CD14-positive monocyte (primary cell): ENCODE data around the gene EPHB2. TPM values are rescaled to one million over a fixed set of nuclear protein-coding genes. Genes with fewer than 3 reads are reported as not detected.
A peak's percentile ranks its signal among the peaks of the same experiment; 100 is the strongest.

Source experiments
- DNase-seq, 3 donors: peaks; one replicate each; pipeline ENCODE4 v3.0.0-alpha.2; 2011 to 2022
- H2AFZ ChIP-seq: 2 replicates; pipeline ENCODE4 v1.6.0; 2012; ENCODE audit warnings: mild to moderate bottlenecking, low read depth, low read length, inconsistent platforms; ENCODE audit not compliant: insufficient read depth, poor library complexity, severe bottlenecking
- H3K27ac ChIP-seq, 2 donors: 1 replicate in 1 of 2; 2 replicates in 1 of 2; pipeline ENCODE4 v1.5.1; 2012 to 2013; ENCODE audit warnings: low read length in 2 of 2, control low read depth in 1 of 2, inconsistent platforms in 1 of 2, low read depth in 1 of 2, mild to moderate bottlenecking in 1 of 2
- H3K27me3 ChIP-seq, 2 donors: one replicate each; pipeline versions ENCODE4 v1.6.0 to v1.6.1; 2011 to 2013; ENCODE audit warnings: low read length in 2 of 2; ENCODE audit not compliant: control insufficient read depth in 2 of 2, insufficient read depth in 2 of 2
- H3K36me3 ChIP-seq, 2 donors: replicated peaks in 1 of 2; 1 replicate in 1 of 2; 2 replicates in 1 of 2; pipeline versions ENCODE4 v1.5.1 to v1.6.1; 2012 to 2013; ENCODE audit warnings: low read length in 2 of 2, control low read depth in 1 of 2, inconsistent platforms in 1 of 2, mild to moderate bottlenecking in 1 of 2; ENCODE audit not compliant: insufficient read depth in 2 of 2, control insufficient read depth in 1 of 2
- H3K4me1 ChIP-seq, 2 donors: 1 replicate in 1 of 2; 2 replicates in 1 of 2; pipeline versions ENCODE4 v1.5.1 to v1.6.1; 2012 to 2013; ENCODE audit warnings: low read length in 2 of 2, control low read depth in 1 of 2, inconsistent platforms in 1 of 2, mild to moderate bottlenecking in 1 of 2, moderate library complexity in 1 of 2; ENCODE audit not compliant: insufficient read depth in 2 of 2, control insufficient read depth in 1 of 2
- H3K4me2 ChIP-seq: replicated peaks from 2 replicates; pipeline ENCODE3; 2012; ENCODE audit warnings: low read length, moderate library complexity, mild to moderate bottlenecking; ENCODE audit not compliant: poor library complexity, severe bottlenecking; ENCODE audit errors: extremely low read depth
- H3K4me3 ChIP-seq, 3 experiments: fragments of 200-600 bp in 1 of 3; sonication (generic) in 1 of 3; replicated peaks in 1 of 3; 1 replicate in 2 of 3; 2 replicates in 1 of 3; pipeline ENCODE4 v1.5.1; 2011 to 2013; ENCODE audit warnings: low read length in 3 of 3, mild to moderate bottlenecking in 3 of 3, control low read depth in 2 of 3, low read depth in 2 of 3, inconsistent platforms in 1 of 3, moderate library complexity in 1 of 3
- H3K79me2 ChIP-seq: 2 replicates; pipeline ENCODE4 v1.6.0; 2012; ENCODE audit warnings: mild to moderate bottlenecking, control low read depth, inconsistent platforms, low read length, moderate library complexity; ENCODE audit not compliant: insufficient read depth
- H3K9ac ChIP-seq: 2 replicates; pipeline ENCODE4 v1.6.0; 2017; ENCODE audit warnings: low read length, mild to moderate bottlenecking; ENCODE audit not compliant: insufficient read depth, poor library complexity, severe bottlenecking
- H3K9me3 ChIP-seq, 2 donors: replicated peaks in 1 of 2; 1 replicate in 1 of 2; 2 replicates in 1 of 2; pipeline versions ENCODE4 v1.5.1 to v1.6.1; 2012 to 2013; ENCODE audit warnings: low read length in 2 of 2, control low read depth in 1 of 2; ENCODE audit not compliant: control insufficient read depth in 1 of 2, insufficient read depth in 1 of 2
- H4K20me1 ChIP-seq: 2 replicates; pipeline ENCODE4 v1.6.0; 2012; ENCODE audit warnings: mild to moderate bottlenecking, low read length, control low read depth, moderate library complexity; ENCODE audit not compliant: insufficient read depth
- H3K27ac Mint-ChIP-seq, 7 donors: one replicate each; pipeline ENCODE4 v1.8.0; 2020; ENCODE audit warnings: mild to moderate bottlenecking in 7 of 7, mixed read lengths in 7 of 7, moderate library complexity in 6 of 7, inconsistent platforms in 2 of 7
- H3K27me3 Mint-ChIP-seq, 3 donors: one replicate each; pipeline ENCODE4 v1.8.0; 2021 to 2022; ENCODE audit warnings: low read depth in 3 of 3, mild to moderate bottlenecking in 3 of 3, mixed read lengths in 3 of 3, moderate library complexity in 3 of 3, inconsistent platforms in 1 of 3
- H3K36me3 Mint-ChIP-seq, 2 donors: one replicate each; pipeline ENCODE4 v1.8.0; 2020; ENCODE audit warnings: mixed read lengths in 2 of 2, inconsistent platforms in 1 of 2, mild to moderate bottlenecking in 1 of 2
- H3K4me1 Mint-ChIP-seq: one replicate; pipeline ENCODE4 v1.8.0; 2020; ENCODE audit warnings: mild to moderate bottlenecking, mixed read lengths
- H3K4me3 Mint-ChIP-seq, 2 donors: one replicate each; pipeline ENCODE4 v1.8.0; 2020; ENCODE audit warnings: mild to moderate bottlenecking in 2 of 2, mixed read lengths in 2 of 2, moderate library complexity in 1 of 2
- H3K9me3 Mint-ChIP-seq, 7 donors: one replicate each; pipeline ENCODE4 v1.8.0; 2020 to 2022; ENCODE audit warnings: mixed read lengths in 7 of 7, mild to moderate bottlenecking in 6 of 7, moderate library complexity in 6 of 7, inconsistent platforms in 2 of 7
- WGBS: methylation state at CpG from one replicate; pipeline ENCODE4 v1.1.5; 2013; ENCODE audit warnings: missing lambda C conversion rate; ENCODE audit not compliant: insufficient coverage; 5-methylcytosine and 5-hydroxymethylcytosine counted together
- intact Hi-C, 2 donors: fragments of 100-400 bp; cut with micrococcal nuclease; formaldehyde crosslinking; loops; one replicate each; pipeline versions ENCODE4 v1.15.0 to v1.15.1; 2023
- polyA plus RNA-seq, 3 donors: library from polyadenylated mRNA; depleted of rRNA in 1 of 3; unstranded in 2 of 3; stranded (reverse) in 1 of 3; fragments of 300-500 nt in 2 of 3; fragments of >200 nt in 1 of 3; fragmentation: Illumina TruSeq in 2 of 3; gene quantifications; 1 replicate in 2 of 3; 2 replicates in 1 of 3; pipeline ENCODE4 v1.2.3, GENCODE V29; 2012 to 2021
- TF ChIP-seq, protein P1 (sequence below): fragments of 200-600 bp; IDR thresholded peaks from one replicate; pipeline ENCODE4 v1.8.0; 2022; ENCODE audit warnings: antibody characterized with exemption, mild to moderate bottlenecking

The EPHB2 gene
- polyA plus RNA-seq, 3 donors = 2.9 to 5.6 (median 3.4) TPM

DNA sequence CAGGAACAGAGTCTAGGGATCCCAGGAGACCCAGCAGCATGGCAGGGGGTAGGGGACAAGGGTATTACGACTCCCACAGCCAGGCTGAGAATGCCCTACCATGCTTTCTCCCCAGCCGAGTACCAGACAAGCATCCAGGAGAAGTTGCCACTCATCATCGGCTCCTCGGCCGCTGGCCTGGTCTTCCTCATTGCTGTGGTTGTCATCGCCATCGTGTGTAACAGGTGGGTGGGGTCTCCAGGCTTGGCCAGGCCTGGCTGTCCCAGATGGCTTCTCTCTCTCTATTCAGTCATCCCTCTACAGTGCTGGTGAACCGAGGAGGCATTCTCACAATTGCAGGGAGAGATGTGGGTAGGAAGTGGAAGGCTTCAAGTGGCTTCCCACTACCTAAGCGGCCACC, 184.7 kb downstream of the EPHB2 start:
- H2AFZ ChIP-seq = no peak overlapping the region
- Mint-ChIP-seq H3K36me3 (no peaks in the 10 kb centered on the region), H3K27me3 (peaks cover 4 to 13% (median 9%) of the 10 kb centered on the region in 3 donors), H3K4me3 (no peak overlapping the region), H3K27ac (no peak overlapping the region), H3K4me1 (no peaks in the 10 kb centered on the region), H3K9me3 (no peaks in the 10 kb centered on the region)
- no peaks in the 10 kb centered on the region for H3K36me3 ChIP-seq
- H3K79me2 ChIP-seq = no peaks in the 10 kb centered on the region
- TF ChIP-seq, protein P1, sequence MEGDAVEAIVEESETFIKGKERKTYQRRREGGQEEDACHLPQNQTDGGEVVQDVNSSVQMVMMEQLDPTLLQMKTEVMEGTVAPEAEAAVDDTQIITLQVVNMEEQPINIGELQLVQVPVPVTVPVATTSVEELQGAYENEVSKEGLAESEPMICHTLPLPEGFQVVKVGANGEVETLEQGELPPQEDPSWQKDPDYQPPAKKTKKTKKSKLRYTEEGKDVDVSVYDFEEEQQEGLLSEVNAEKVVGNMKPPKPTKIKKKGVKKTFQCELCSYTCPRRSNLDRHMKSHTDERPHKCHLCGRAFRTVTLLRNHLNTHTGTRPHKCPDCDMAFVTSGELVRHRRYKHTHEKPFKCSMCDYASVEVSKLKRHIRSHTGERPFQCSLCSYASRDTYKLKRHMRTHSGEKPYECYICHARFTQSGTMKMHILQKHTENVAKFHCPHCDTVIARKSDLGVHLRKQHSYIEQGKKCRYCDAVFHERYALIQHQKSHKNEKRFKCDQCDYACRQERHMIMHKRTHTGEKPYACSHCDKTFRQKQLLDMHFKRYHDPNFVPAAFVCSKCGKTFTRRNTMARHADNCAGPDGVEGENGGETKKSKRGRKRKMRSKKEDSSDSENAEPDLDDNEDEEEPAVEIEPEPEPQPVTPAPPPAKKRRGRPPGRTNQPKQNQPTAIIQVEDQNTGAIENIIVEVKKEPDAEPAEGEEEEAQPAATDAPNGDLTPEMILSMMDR = no peak
- no peak for DNase-seq
- WGBS = 100% methylated on average over 1 of the region's 9 CpGs
- H3K4me1 ChIP-seq = no peaks in the 10 kb centered on the region
- no peaks in the 10 kb centered on the region for H3K9me3 ChIP-seq
- intact Hi-C loops = no loop called here
- H4K20me1 ChIP-seq = no peaks in the 10 kb centered on the region
- H3K27me3 ChIP-seq = no peaks in the 10 kb centered on the region
- no peak overlapping the region for H3K27ac ChIP-seq
- H3K9ac ChIP-seq = no peak overlapping the region
- H3K4me2 ChIP-seq = no peak overlapping the region
- H3K4me3 ChIP-seq = no peak overlapping the region

GRCh38 chr1:22896184-22896583, 185.5 kb downstream of the EPHB2 start:
- no peak overlapping the region for H3K4me2 ChIP-seq
- H3K27me3 Mint-ChIP-seq = peaks cover 11 to 18% (median 15%) of the 10 kb centered on the region in 3 donors
- H3K9ac ChIP-seq = no peak overlapping the region
- H3K27ac Mint-ChIP-seq = peak overlapping the region in 1 of 7 donors; percentile 7
- no peaks in the 10 kb centered on the region for H3K36me3 ChIP-seq
- intact Hi-C loops = no loop called here
- TF ChIP-seq, protein P1 = no peak
- H2AFZ ChIP-seq = no peak overlapping the region
- no peaks in the 10 kb centered on the region for H3K9me3 ChIP-seq
- no peaks in the 10 kb centered on the region for H3K9me3 Mint-ChIP-seq
- no peaks in the 10 kb centered on the region for H3K79me2 ChIP-seq
- H3K4me3 Mint-ChIP-seq = no peak overlapping the region
- no peak overlapping the region for H3K4me3 ChIP-seq
- H3K4me1 ChIP-seq = no peaks in the 10 kb centered on the region
- H3K36me3 Mint-ChIP-seq = no peaks in the 10 kb centered on the region
- H4K20me1 ChIP-seq = no peaks in the 10 kb centered on the region
- DNase-seq = no peak
- no peak overlapping the region for H3K27ac ChIP-seq
- WGBS = 94% methylated on average over 4 of the region's 7 CpGs
- H3K27me3 ChIP-seq = peaks cover 0 to 6% of the 10 kb centered on the region in 2 donors
- no peaks in the 10 kb centered on the region for H3K4me1 Mint-ChIP-seq
